Inflammatory macrophage (primary cell): ENCODE results near the gene SMCO4.
"Not testable (repeated sequence)": the region's sequence is repeated elsewhere in the genome, so short reads cannot be mapped to it uniquely, and the experiment has no call there.

ENCODE experiments used
- DNase-seq, 2 donors: peaks; one replicate each; pipeline ENCODE4 v3.0.0-alpha.2; 2020 to 2022

The SMCO4 gene

GRCh38 chr11:93474123-93474522, 69.1 kb downstream of the SMCO4 start:
- DNase-seq: no peak

GRCh38 chr11:93468290-93468689, 74.9 kb downstream of the SMCO4 start:
- no peak for DNase-seq

- no peak for DNase-seq
Observed at GRCh38 chr11:93467054-93467453, 76.1 kb downstream of the SMCO4 start.

GRCh38 chr11:93464927-93465540, 78.2 kb downstream of the SMCO4 start:
- no peak for DNase-seq

- DNase-seq: not testable (repeated sequence)
Observed at GRCh38 chr11:93463666-93464065, 79.5 kb downstream of the SMCO4 start.

GRCh38 chr11:93458286-93458685, 84.9 kb downstream of the SMCO4 start:
- no peak for DNase-seq

GRCh38 chr11:93444617-93445073, 98.5 kb downstream of the SMCO4 start:
- no peak for DNase-seq

- not testable (repeated sequence) for DNase-seq
Observed at GRCh38 chr11:93443232-93443631, 100.0 kb downstream of the SMCO4 start.

- no peak for DNase-seq
Observed at GRCh38 chr11:93432247-93432646, 110.9 kb downstream of the SMCO4 start.
